MCF 10A (cell line): ENCODE data around the gene ATP6V0E1. TPM values are rescaled to one million over a fixed set of nuclear protein-coding genes. Genes with fewer than 3 reads are reported as not detected.

Experiments used
- BruUV-seq: library from RNA; stranded (reverse); fragments of 400-500 nt; replicated peaks from 2 replicates; lab custom pipeline; 2021; lab: Mats Ljungman, UMichigan
- CTCF ChIA-PET: fragments of 300-600 bp; sonication (Branson Sonifier 250); formaldehyde crosslinking; extraction: SDS; loops from one replicate; lab custom pipeline; 2021; ENCODE audit warnings: antibody characterized with exemption, inconsistent platforms; lab: Yijun Ruan, JAX
- POLR2A ChIA-PET: fragments of 300-600, 350-650 bp; sonication (Branson Sonifier 250); formaldehyde crosslinking; extraction: SDS; loops from one replicate; lab custom pipeline; 2020; ENCODE audit warnings: antibody characterized with exemption, inconsistent platforms; lab: Yijun Ruan, JAX
- DNase-seq: peaks from one replicate; pipeline ENCODE4 v3.0.0-alpha.2; 2018; ENCODE audit not compliant: unreplicated experiment
- H3K27ac Mint-ChIP-seq: one replicate; pipeline ENCODE4 v1.8.0; 2022; ENCODE audit warnings: mild to moderate bottlenecking, low read depth, mixed read lengths; ENCODE audit not compliant: unreplicated experiment
- H3K27me3 Mint-ChIP-seq: one replicate; pipeline ENCODE4 v1.8.0; 2022; ENCODE audit warnings: mixed read lengths; ENCODE audit not compliant: insufficient read depth, unreplicated experiment
- H3K36me3 Mint-ChIP-seq: one replicate; pipeline ENCODE4 v1.8.0; 2022; ENCODE audit warnings: mild to moderate bottlenecking, moderate library complexity, mixed read lengths; ENCODE audit not compliant: insufficient read depth, unreplicated experiment
- H3K4me1 Mint-ChIP-seq: one replicate; pipeline ENCODE4 v1.8.0; 2022; ENCODE audit warnings: mixed read lengths; ENCODE audit not compliant: insufficient read depth, unreplicated experiment
- H3K4me3 Mint-ChIP-seq: one replicate; pipeline ENCODE4 v1.8.0; 2022; ENCODE audit warnings: mild to moderate bottlenecking, moderate library complexity, mixed read lengths; ENCODE audit not compliant: unreplicated experiment
- H3K9me3 Mint-ChIP-seq: one replicate; pipeline ENCODE4 v1.8.0; 2022; ENCODE audit warnings: mixed read lengths; ENCODE audit not compliant: unreplicated experiment
- intact Hi-C: fragments of 100-400 bp; cut with micrococcal nuclease; formaldehyde crosslinking; loops from 2 replicates; pipeline ENCODE4 v1.14.1; 2022
- total RNA-seq: library from RNA; stranded (reverse); gene quantifications from 2 replicates; pipeline ENCODE4 v1.2.3, GENCODE V29; 2022
- TF ChIP-seq, protein P1 (sequence below): fragments of 200-600 bp; IDR thresholded peaks from one replicate; pipeline ENCODE4 v1.8.0; 2022; ENCODE audit warnings: antibody characterized with exemption, mild to moderate bottlenecking; ENCODE audit not compliant: unreplicated experiment

Gene ATP6V0E1
- total RNA-seq, 1 experiment from 2014 or later, result 171 TPM

DNA sequence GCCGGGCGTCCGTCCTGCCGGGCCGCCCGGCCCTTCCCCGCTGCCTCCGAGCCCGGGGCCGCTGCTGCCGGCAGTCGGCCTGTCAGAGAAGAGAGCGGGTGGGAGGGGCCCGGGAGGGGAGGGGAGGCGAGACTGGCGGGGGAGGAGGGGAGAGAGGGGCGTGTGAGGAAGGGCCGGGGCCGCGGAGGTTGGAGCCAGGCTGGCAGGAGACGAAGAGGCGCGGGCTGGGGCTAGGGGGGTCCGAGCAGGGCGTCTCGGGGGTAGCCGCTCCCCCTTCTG is 73.2 kb downstream of the ATP6V0E1 start:
- H3K4me3 Mint-ChIP-seq, result peak overlapping the region; percentile 99
- H3K36me3 Mint-ChIP-seq, result peaks cover 7% of the 10 kb centered on the region
- H3K4me1 Mint-ChIP-seq, result peaks cover 16% of the 10 kb centered on the region
- TF ChIP-seq, protein P1, sequence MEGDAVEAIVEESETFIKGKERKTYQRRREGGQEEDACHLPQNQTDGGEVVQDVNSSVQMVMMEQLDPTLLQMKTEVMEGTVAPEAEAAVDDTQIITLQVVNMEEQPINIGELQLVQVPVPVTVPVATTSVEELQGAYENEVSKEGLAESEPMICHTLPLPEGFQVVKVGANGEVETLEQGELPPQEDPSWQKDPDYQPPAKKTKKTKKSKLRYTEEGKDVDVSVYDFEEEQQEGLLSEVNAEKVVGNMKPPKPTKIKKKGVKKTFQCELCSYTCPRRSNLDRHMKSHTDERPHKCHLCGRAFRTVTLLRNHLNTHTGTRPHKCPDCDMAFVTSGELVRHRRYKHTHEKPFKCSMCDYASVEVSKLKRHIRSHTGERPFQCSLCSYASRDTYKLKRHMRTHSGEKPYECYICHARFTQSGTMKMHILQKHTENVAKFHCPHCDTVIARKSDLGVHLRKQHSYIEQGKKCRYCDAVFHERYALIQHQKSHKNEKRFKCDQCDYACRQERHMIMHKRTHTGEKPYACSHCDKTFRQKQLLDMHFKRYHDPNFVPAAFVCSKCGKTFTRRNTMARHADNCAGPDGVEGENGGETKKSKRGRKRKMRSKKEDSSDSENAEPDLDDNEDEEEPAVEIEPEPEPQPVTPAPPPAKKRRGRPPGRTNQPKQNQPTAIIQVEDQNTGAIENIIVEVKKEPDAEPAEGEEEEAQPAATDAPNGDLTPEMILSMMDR, result no peak
- no TSS peak for BruUV-seq
- ChIA-PET CTCF (interaction anchor here (1.1 kb wide), 2 partner anchors 71 to 75 kb away, joined by 5 to 6 read pairs; no protein-coding TSS in a partner anchor), POLR2A (interaction anchor here (0.5 to 4.0 kb wide), 46 partner anchors 9 to 1050 kb away, joined by 3 to 97 read pairs (median 4); partner anchors contain the start of genes ATP6V0E1, BNIP1, DUSP1 and FBXW11)
- no peaks in the 10 kb centered on the region for H3K9me3 Mint-ChIP-seq
- no peak for DNase-seq
- no peaks in the 10 kb centered on the region for H3K27me3 Mint-ChIP-seq
- peak overlapping the region; percentile 80 for H3K27ac Mint-ChIP-seq
- intact Hi-C loops, result loop anchor here (1.0 to 5.0 kb wide), 7 partner anchors 72 to 350 kb away; partner anchors contain the start of genes BNIP1 and STC2

- BruUV-seq, result TSS peak; percentile 58
- ChIA-PET CTCF (interaction anchor here (0.6 to 1.5 kb wide), 7 partner anchors 71 to 956 kb away, joined by 3 to 6 read pairs (median 3); partner anchors contain the start of genes BNIP1 and STC2), POLR2A (interaction anchor here (0.5 to 4.0 kb wide), 56 partner anchors 9 to 1051 kb away, joined by 3 to 97 read pairs (median 4); partner anchors contain the start of genes ATP6V0E1, BNIP1, BOD1 and DUSP1)
- Mint-ChIP-seq H3K27ac (peak overlapping the region; percentile 80), H3K4me1 (peaks cover 16% of the 10 kb centered on the region), H3K36me3 (peaks cover 7% of the 10 kb centered on the region), H3K4me3 (peak overlapping the region; percentile 99), H3K27me3 (no peaks in the 10 kb centered on the region), H3K9me3 (no peaks in the 10 kb centered on the region)
- intact Hi-C loops, result loop anchor here (1.0 to 5.0 kb wide), 6 partner anchors 73 to 350 kb away; partner anchors contain the start of gene STC2
- TF ChIP-seq, protein P1, result no peak
- peak; percentile 100 for DNase-seq
These were observed 73.7 kb downstream of the ATP6V0E1 start for GRCh38 chr5:173057062-173057924.

DNA sequence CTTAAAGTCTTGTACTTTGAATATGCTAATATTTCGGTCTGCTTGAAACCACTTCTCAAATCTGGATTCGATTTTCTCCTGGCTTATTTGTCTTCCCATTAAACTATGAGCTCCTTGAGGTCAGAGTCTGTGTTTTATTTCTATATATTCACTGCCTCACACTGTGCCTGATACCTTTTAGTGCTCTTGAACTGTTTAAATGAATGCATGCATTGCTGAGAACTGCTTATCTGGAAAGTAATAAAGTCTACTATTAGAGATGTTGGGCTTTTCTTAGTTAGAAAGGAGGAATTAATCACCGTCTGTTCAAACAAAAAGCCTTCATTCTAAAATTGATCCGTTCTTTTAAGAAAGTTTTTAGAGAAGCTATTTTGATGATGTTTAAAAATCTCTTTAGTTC is 78.6 kb downstream of the ATP6V0E1 start:
- intact Hi-C loops, result no loop called here
- ChIA-PET POLR2A (interaction anchor here (0.7 kb wide), 1 partner anchor 83 kb away, joined by 3 read pairs; no protein-coding TSS in a partner anchor), CTCF (interaction anchor here (0.7 kb wide), 1 partner anchor 9 kb away, joined by 3 read pairs; no protein-coding TSS in a partner anchor)
- no peak for DNase-seq
- H3K4me3 Mint-ChIP-seq, result no peak overlapping the region
- H3K27me3 Mint-ChIP-seq, result no peaks in the 10 kb centered on the region
- no TSS peak for BruUV-seq
- H3K4me1 Mint-ChIP-seq, result peaks cover 21% of the 10 kb centered on the region
- H3K9me3 Mint-ChIP-seq, result no peaks in the 10 kb centered on the region
- no peak overlapping the region for H3K27ac Mint-ChIP-seq
- TF ChIP-seq, protein P1, result no peak
- peaks cover 15% of the 10 kb centered on the region for H3K36me3 Mint-ChIP-seq

DNA sequence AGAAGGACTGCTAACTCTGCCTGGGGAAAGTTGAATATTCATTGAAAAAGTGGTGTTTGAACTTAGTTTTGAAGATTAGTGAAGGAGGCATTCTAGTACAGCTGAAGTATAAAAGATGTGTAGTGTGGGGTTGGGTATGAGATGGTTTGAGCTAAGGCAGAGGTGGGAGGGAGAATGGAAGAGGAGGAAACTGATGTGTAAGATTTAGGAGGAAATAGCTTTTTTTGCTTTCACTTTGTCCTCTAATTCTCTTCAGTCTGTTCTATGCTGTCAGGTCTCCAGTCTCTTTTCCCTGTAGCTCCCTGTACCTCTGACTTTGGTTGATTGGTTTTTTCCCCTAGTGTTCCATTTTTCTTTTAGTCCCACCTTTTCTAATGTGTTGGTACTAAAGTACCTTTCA is 81.6 kb downstream of the ATP6V0E1 start:
- TF ChIP-seq, protein P1, result no peak
- no peak for DNase-seq
- Mint-ChIP-seq H3K27ac (no peak overlapping the region), H3K4me1 (peaks cover 21% of the 10 kb centered on the region), H3K9me3 (no peaks in the 10 kb centered on the region), H3K36me3 (peaks cover 26% of the 10 kb centered on the region), H3K27me3 (no peaks in the 10 kb centered on the region), H3K4me3 (no peak overlapping the region)
- ChIA-PET CTCF (no interaction called here), POLR2A (interaction anchor here (0.6 to 3.1 kb wide), 3 partner anchors 8 to 81 kb away, joined by 3 to 22 read pairs (median 3); no protein-coding TSS in a partner anchor)
- BruUV-seq, result no TSS peak
- intact Hi-C loops, result no loop called here
